Glutamatergic neuron (in vitro differentiated cells): Measurements from ENCODE around the gene KLHL35. TPM values are rescaled to one million over a fixed set of nuclear protein-coding genes. Genes with fewer than 3 reads are reported as not detected.
A peak's percentile ranks its signal among the peaks of the same experiment; 100 is the strongest.

Source experiments
- DNase-seq: peaks from one replicate; pipeline ENCODE4 v3.0.0; 2022
- H3K27ac Mint-ChIP-seq: one replicate; pipeline ENCODE4 v1.8.0; 2020; ENCODE audit warnings: mild to moderate bottlenecking, mixed read lengths, inconsistent platforms; ENCODE audit not compliant: unreplicated experiment
- H3K27me3 Mint-ChIP-seq: one replicate; pipeline ENCODE4 v1.8.0; 2020; ENCODE audit warnings: mild to moderate bottlenecking, moderate library complexity, mixed read lengths, inconsistent platforms; ENCODE audit not compliant: unreplicated experiment
- H3K36me3 Mint-ChIP-seq: one replicate; pipeline ENCODE4 v1.8.0; 2020; ENCODE audit warnings: mild to moderate bottlenecking, mixed read lengths, inconsistent platforms; ENCODE audit not compliant: unreplicated experiment
- H3K4me1 Mint-ChIP-seq: one replicate; pipeline ENCODE4 v1.8.0; 2020; ENCODE audit warnings: mild to moderate bottlenecking, low read depth, mixed read lengths, inconsistent platforms; ENCODE audit not compliant: unreplicated experiment
- H3K4me3 Mint-ChIP-seq: one replicate; pipeline ENCODE4 v1.8.0; 2020; ENCODE audit warnings: mild to moderate bottlenecking, mixed read lengths, inconsistent platforms; ENCODE audit not compliant: unreplicated experiment
- H3K9me3 Mint-ChIP-seq: one replicate; pipeline ENCODE4 v1.8.0; 2020; ENCODE audit warnings: mild to moderate bottlenecking, moderate library complexity, mixed read lengths, inconsistent platforms; ENCODE audit not compliant: unreplicated experiment
- total RNA-seq: library from RNA; stranded (reverse); fragmentation: NEBNext Ultra II Directional; extraction: Animal tissue kit (Norgen Biotek cat#: 25700); gene quantifications from one replicate; pipeline ENCODE4 v1.2.1, GENCODE V29; 2021; ENCODE audit not compliant: unreplicated experiment
- TF ChIP-seq, protein P1 (sequence below): fragments of 200-600 bp; sonication (generic); IDR thresholded peaks from one replicate; pipeline ENCODE4 v1.5.0; 2021; ENCODE audit not compliant: partially characterized antibody, unreplicated experiment

The KLHL35 gene
- total RNA-seq, 1 donor from 2014 or later: 41.4 TPM

DNA sequence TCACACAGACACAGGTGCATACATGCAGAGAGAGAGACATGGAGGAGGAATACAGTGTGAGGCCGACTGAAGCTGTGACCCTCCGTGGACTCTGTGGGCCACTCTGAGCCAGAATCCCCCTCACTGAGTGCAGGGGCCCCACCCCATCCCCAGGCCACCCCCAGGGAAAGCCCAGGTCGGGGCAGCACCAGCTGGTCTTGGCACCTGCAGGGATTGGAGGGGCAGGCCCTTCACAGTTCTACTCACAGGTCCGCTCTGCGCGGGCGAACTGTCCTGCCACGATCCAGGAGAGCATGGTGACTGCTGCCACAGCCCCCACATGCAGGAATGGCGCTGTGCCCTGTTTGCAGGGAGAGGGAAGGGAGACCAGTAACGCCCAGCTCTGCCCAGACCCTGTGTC, 16.3 kb upstream of the KLHL35 start:
- H3K4me1 Mint-ChIP-seq: peaks cover 5% of the 10 kb centered on the region
- TF ChIP-seq, protein P1, sequence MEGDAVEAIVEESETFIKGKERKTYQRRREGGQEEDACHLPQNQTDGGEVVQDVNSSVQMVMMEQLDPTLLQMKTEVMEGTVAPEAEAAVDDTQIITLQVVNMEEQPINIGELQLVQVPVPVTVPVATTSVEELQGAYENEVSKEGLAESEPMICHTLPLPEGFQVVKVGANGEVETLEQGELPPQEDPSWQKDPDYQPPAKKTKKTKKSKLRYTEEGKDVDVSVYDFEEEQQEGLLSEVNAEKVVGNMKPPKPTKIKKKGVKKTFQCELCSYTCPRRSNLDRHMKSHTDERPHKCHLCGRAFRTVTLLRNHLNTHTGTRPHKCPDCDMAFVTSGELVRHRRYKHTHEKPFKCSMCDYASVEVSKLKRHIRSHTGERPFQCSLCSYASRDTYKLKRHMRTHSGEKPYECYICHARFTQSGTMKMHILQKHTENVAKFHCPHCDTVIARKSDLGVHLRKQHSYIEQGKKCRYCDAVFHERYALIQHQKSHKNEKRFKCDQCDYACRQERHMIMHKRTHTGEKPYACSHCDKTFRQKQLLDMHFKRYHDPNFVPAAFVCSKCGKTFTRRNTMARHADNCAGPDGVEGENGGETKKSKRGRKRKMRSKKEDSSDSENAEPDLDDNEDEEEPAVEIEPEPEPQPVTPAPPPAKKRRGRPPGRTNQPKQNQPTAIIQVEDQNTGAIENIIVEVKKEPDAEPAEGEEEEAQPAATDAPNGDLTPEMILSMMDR: no peak
- no peaks in the 10 kb centered on the region for H3K36me3 Mint-ChIP-seq
- no peak for DNase-seq
- peaks cover 4% of the 10 kb centered on the region for H3K27me3 Mint-ChIP-seq
- H3K4me3 Mint-ChIP-seq: no peak overlapping the region
- H3K9me3 Mint-ChIP-seq: no peaks in the 10 kb centered on the region
- no peak overlapping the region for H3K27ac Mint-ChIP-seq

DNA sequence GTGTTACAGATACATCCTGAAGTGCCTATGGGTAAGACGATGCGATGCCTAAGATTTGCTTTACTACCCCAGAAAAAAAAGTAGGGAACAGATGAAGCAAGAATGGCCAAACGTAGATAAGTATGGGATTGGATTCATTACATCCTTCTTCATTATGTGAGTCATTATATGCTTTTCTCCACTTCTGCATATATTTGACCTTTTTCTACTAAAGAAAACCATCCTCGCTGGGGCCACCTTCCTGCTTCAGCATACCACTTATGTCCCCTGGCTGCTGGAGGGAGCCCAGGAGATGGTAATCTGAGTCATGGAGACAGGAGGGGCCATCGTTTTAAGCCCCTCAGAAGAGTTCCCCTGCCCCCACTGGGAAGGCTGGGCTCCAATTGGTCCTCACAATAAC, 14.4 kb upstream of the KLHL35 start:
- no peak for DNase-seq
- Mint-ChIP-seq H3K27me3 (peaks cover 4% of the 10 kb centered on the region), H3K4me1 (peaks cover 3% of the 10 kb centered on the region), H3K36me3 (no peaks in the 10 kb centered on the region), H3K27ac (no peak overlapping the region), H3K9me3 (no peaks in the 10 kb centered on the region), H3K4me3 (no peak overlapping the region)
- TF ChIP-seq, protein P1: no peak

DNA sequence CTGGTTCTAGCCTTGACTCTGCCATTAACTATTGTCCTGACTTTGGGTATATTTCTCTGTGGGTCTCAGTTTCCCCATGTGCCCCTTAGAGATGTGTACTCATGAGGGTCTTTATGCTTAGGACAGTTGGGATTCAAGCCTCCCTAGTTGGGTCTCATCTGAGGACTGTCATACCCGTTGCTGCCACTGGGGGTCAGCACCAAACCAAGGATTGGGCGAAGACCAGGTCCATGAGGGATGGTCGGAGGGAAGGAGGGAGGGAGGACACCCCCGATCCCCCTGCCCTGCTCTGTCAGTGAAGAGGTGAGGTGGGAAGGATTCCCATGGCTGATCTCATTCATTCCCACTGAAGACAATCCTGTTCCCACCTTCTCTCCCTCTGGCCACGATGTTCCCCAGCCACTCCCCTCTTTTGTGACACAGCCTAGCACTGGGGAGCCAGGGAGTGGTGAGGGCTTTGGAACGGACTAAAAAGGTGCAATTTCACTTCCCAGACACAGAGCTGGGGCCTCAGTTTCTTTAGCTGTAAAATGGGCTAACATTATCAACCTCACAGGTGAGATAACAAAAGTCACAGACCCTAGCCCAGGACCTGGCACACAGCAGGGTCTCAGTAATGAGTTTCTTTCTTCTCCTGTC, 12.4 kb upstream of the KLHL35 start:
- no peak overlapping the region for H3K27ac Mint-ChIP-seq
- H3K4me1 Mint-ChIP-seq: peaks cover 2% of the 10 kb centered on the region
- H3K4me3 Mint-ChIP-seq: no peak overlapping the region
- peaks cover 5% of the 10 kb centered on the region for H3K27me3 Mint-ChIP-seq
- no peaks in the 10 kb centered on the region for H3K9me3 Mint-ChIP-seq
- DNase-seq: peak; percentile 89
- TF ChIP-seq, protein P1: peak; percentile 97
- H3K36me3 Mint-ChIP-seq: no peaks in the 10 kb centered on the region

DNA sequence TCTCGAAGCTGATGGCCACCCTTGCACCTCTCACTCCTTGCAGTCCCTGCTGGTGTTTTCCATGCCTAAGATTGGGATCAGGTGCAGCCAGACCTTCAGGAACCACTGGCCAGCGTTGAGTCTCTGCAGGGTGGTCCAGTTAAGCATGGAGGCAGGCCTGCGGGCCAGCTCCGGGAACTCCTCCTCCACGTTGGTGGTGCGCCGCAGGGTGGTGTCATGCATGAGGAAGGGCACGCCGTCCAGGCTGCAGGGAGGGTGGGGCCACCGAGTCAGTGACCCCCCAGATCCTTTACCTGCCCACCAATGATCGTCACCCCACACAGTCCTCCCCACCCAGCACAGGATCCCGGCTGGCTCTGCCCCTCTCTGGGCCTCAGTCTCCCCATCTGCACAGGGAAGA, 10.0 kb upstream of the KLHL35 start:
- no peak for DNase-seq
- H3K36me3 Mint-ChIP-seq: no peaks in the 10 kb centered on the region
- no peaks in the 10 kb centered on the region for H3K9me3 Mint-ChIP-seq
- no peak overlapping the region for H3K27ac Mint-ChIP-seq
- H3K27me3 Mint-ChIP-seq: peaks cover 12% of the 10 kb centered on the region
- H3K4me3 Mint-ChIP-seq: no peak overlapping the region
- peaks cover 2% of the 10 kb centered on the region for H3K4me1 Mint-ChIP-seq
- TF ChIP-seq, protein P1: no peak

DNA sequence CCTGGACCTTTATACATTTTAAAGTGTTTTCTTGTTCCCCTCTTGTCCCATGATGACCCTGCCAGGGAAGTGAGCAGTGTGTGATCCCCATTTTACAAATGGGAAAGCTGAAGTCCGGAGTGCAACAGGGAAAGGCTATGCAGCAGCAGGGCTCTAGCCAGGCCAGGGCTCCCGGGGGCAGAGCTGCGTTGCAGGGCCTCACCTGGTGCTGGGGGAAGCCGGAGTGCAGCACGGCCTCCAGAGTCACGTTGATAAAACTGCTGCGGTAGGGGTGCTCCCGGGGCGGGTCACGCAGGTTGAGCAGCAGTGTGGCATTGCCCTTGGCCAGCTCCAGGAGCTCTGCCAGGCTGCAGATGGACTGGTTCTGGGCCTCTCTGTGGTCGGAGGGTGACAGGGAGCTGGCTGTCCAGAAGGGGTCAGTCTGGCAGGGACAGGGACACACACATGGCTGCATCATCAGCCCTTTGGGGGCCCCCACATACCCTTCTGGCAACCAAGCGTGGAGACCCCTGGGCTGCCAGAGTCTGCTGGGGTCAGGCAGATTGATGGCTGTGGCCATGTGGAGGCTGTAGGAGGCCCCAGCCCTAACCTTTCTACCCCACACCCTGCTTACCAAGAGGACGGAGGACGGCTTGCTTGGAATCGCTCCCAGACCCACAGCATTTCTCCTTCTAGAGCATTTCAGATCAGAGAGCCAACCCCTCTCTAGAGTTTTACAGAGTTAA, 9.3 kb upstream of the KLHL35 start:
- TF ChIP-seq, protein P1: no peak
- Mint-ChIP-seq H3K27me3 (peaks cover 16% of the 10 kb centered on the region), H3K4me1 (peaks cover 2% of the 10 kb centered on the region), H3K36me3 (no peaks in the 10 kb centered on the region), H3K4me3 (no peak overlapping the region), H3K27ac (no peak overlapping the region), H3K9me3 (peaks cover 2% of the 10 kb centered on the region)
- DNase-seq: no peak
